DND-41 (cell line): ENCODE measurements around the gene SEPTIN1.
A peak's percentile ranks its signal among the peaks of the same experiment; 100 is the strongest.

Experiments
- ATAC-seq: fragments of 200-7000 bp; cut with Tn5 transposase; 3 replicates; pipeline ENCODE4 v1.9.1; 2021; ENCODE audit warnings: low read depth; ENCODE audit not compliant: insufficient read depth
- DNase-seq: peaks from one replicate; pipeline ENCODE4 v3.0.0-alpha.2; 2020
- H2AFZ ChIP-seq: 2 replicates; pipeline ENCODE4 v1.6.0; 2012; ENCODE audit warnings: low read depth, low read length
- H3K27ac ChIP-seq: 2 replicates; pipeline ENCODE4 v1.5.1; 2012; ENCODE audit warnings: low read length, inconsistent platforms
- H3K27me3 ChIP-seq: fragments of 200-600 bp; sonication (generic); 2 replicates; pipeline ENCODE4 v1.6.0; 2012; ENCODE audit warnings: low read length, mild to moderate bottlenecking, inconsistent platforms; ENCODE audit not compliant: insufficient read depth, poor library complexity
- H3K36me3 ChIP-seq: 2 replicates; pipeline ENCODE4 v1.5.1; 2012; ENCODE audit warnings: low read length, inconsistent platforms; ENCODE audit not compliant: insufficient read depth
- H3K4me1 ChIP-seq: 2 replicates; pipeline ENCODE4 v1.5.1; 2012; ENCODE audit warnings: mild to moderate bottlenecking, low read length; ENCODE audit not compliant: insufficient read depth
- H3K4me2 ChIP-seq: 2 replicates; pipeline ENCODE4 v1.6.0; 2012; ENCODE audit warnings: mild to moderate bottlenecking, moderate library complexity, low read length, inconsistent platforms; ENCODE audit not compliant: insufficient read depth
- H3K4me3 ChIP-seq, 2 experiments: fragments of 200-600 bp in 1 of 2; shearing (Covaris generic) in 1 of 2; 2 replicates each; pipeline ENCODE4 v1.5.1; 2012 to 2016; ENCODE audit warnings: inconsistent platforms in 2 of 2, low read length in 2 of 2, mild to moderate bottlenecking in 2 of 2, low read depth in 1 of 2, moderate library complexity in 1 of 2
- H3K79me2 ChIP-seq: 2 replicates; pipeline ENCODE4 v1.6.0; 2012; ENCODE audit warnings: low read length, inconsistent platforms; ENCODE audit not compliant: insufficient read depth
- H3K9ac ChIP-seq: 2 replicates; pipeline ENCODE4 v1.6.0; 2012; ENCODE audit warnings: low read depth, mild to moderate bottlenecking, inconsistent platforms, low read length, moderate library complexity
- H3K9me3 ChIP-seq: 2 replicates; pipeline ENCODE4 v1.5.1; 2012; ENCODE audit warnings: low read length, moderate library complexity, mild to moderate bottlenecking, inconsistent platforms; ENCODE audit not compliant: insufficient read depth, severe bottlenecking
- H4K20me1 ChIP-seq: 2 replicates; pipeline ENCODE4 v1.6.0; 2012; ENCODE audit warnings: low read length; ENCODE audit not compliant: insufficient read depth
- CTCF ChIP-seq: IDR thresholded peaks from 2 replicates; pipeline ENCODE4 v1.5.1; 2012; ENCODE audit warnings: borderline replicate concordance, low read length, moderate library complexity, mild to moderate bottlenecking; ENCODE audit not compliant: poor library complexity, severe bottlenecking; ENCODE audit errors: extremely low read depth
- EZH2 ChIP-seq: IDR thresholded peaks from 3 replicates; pipeline ENCODE4 v1.6.1; 2012; ENCODE audit warnings: borderline replicate concordance, low read depth, mild to moderate bottlenecking, moderate library complexity, low read length, inconsistent platforms; ENCODE audit not compliant: severe bottlenecking

Gene SEPTIN1

GRCh38 chr16:30382111-30382881, at the start of gene SEPTIN1:
TSS of gene SEPTIN1 (minus strand) at chr16:30382561. CDS start at chr16:30382542, 19 bp downstream.
- peaks cover 18% of the 10 kb centered on the region for H3K36me3 ChIP-seq
- H3K27ac ChIP-seq = peak within 1 kb of the TSS; percentile 99
- TF ChIP-seq EZH2 = no peak
- peak; percentile 8 for TF ChIP-seq CTCF
- peaks cover 69% of the 10 kb centered on the region for H3K4me1 ChIP-seq
- peak within 1 kb of the TSS; percentile 86 for H2AFZ ChIP-seq
- peak; percentile 93 for DNase-seq
- peaks cover 3% of the 10 kb centered on the region; the same call in 1 of the 2 replicates for H4K20me1 ChIP-seq
- H3K79me2 ChIP-seq = peaks cover 36% of the 10 kb centered on the region
- no peaks in the 10 kb centered on the region for H3K27me3 ChIP-seq
- ATAC-seq = peak; percentile 66
- H3K9me3 ChIP-seq = no peaks in the 10 kb centered on the region
- H3K4me3 ChIP-seq = peak within 1 kb of the TSS; percentile 36 to 73
- peak within 1 kb of the TSS; percentile 92 for H3K4me2 ChIP-seq
- peak within 1 kb of the TSS; percentile 87 for H3K9ac ChIP-seq

- peaks cover 29% of the 10 kb centered on the region for H3K36me3 ChIP-seq
- peaks cover 40% of the 10 kb centered on the region for H3K79me2 ChIP-seq
- H3K9me3 ChIP-seq = no peaks in the 10 kb centered on the region
- no peak for DNase-seq
- H3K27me3 ChIP-seq = no peaks in the 10 kb centered on the region
- peak overlapping the region; percentile 66 for H3K4me2 ChIP-seq
- TF ChIP-seq EZH2 (no peak), CTCF (no peak)
- peak overlapping the region; percentile 50 for H3K9ac ChIP-seq
- H2AFZ ChIP-seq = peak overlapping the region; percentile 89
- H3K4me3 ChIP-seq = peak overlapping the region in 1 of 2 experiments; percentile 80; a peak in 2 of 4 replicates
- peaks cover 9% of the 10 kb centered on the region; the same call in 1 of the 2 replicates for H4K20me1 ChIP-seq
- peak; percentile 20 for ATAC-seq
- H3K27ac ChIP-seq = peak overlapping the region; percentile 63
- peaks cover 33% of the 10 kb centered on the region for H3K4me1 ChIP-seq
Observed at GRCh38 chr16:30430428-30430970, 48.1 kb upstream of the SEPTIN1 start.

GRCh38 chr16:30429678-30430427, 47.5 kb upstream of the SEPTIN1 start, which contains the start of gene DCTPP1:
TSS of gene DCTPP1 (minus strand) at chr16:30430030. CDS start at chr16:30429980, 50 bp downstream.
- DNase-seq (peak; percentile 99), ATAC-seq (peak; percentile 98)
- Histone ChIP-seq H3K9me3 (no peaks in the 10 kb centered on the region), H3K79me2 (peaks cover 43% of the 10 kb centered on the region), H3K27me3 (no peaks in the 10 kb centered on the region), H3K4me1 (peaks cover 33% of the 10 kb centered on the region), H4K20me1 (peaks cover 10% of the 10 kb centered on the region; the same call in 1 of the 2 replicates), H3K9ac (peak within 1 kb of the TSS; percentile 80), H3K27ac (peak within 1 kb of the TSS; percentile 74), H3K36me3 (peaks cover 30% of the 10 kb centered on the region), H2AFZ (peak within 1 kb of the TSS; percentile 89), H3K4me2 (peak within 1 kb of the TSS; percentile 88), H3K4me3 (peak within 1 kb of the TSS; percentile 56 to 80)
- TF ChIP-seq CTCF (peak; percentile 89), EZH2 (no peak)
